Endothelial cell of umbilical vein (primary cell): Measurements from ENCODE around the gene FAM222B. TPM values are rescaled to one million over a fixed set of nuclear protein-coding genes. Genes with fewer than 3 reads are reported as not detected.

Source experiments
- BruUV-seq: library from RNA; stranded (reverse); fragments of 400-500 nt; replicated peaks from 2 replicates; lab custom pipeline; 2021; lab: Mats Ljungman, UMichigan
- CTCF ChIA-PET: fragments of 300-600, 350-600 bp; sonication (Branson Sonifier 250); formaldehyde crosslinking; loops from one replicate; lab custom pipeline; 2021; ENCODE audit warnings: antibody characterized with exemption, inconsistent platforms; lab: Charles Lee
- POLR2A ChIA-PET: fragments of 300-600, 350-600 bp; sonication (Branson Sonifier 250); formaldehyde crosslinking; loops from one replicate; lab custom pipeline; 2021; ENCODE audit warnings: antibody characterized with exemption, inconsistent platforms; lab: Charles Lee
- DNase-seq: peaks from one replicate; pipeline ENCODE4 v3.0.0-alpha.2; 2011; ENCODE audit warnings: low read depth, low spot score
- FAIRE-seq: peaks from 2 replicates; lab custom pipeline; 2011; peaks lifted over from hg19 to GRCh38; lab: Jason Lieb, UNC
- H2AFZ ChIP-seq: 2 replicates; pipeline ENCODE4 v1.6.0; 2012; ENCODE audit warnings: low read depth, low read length, control low read depth, inconsistent platforms
- H3K27ac ChIP-seq: 2 replicates; pipeline ENCODE4 v1.5.1; 2011; ENCODE audit warnings: low read depth, mild to moderate bottlenecking, control low read depth, low read length, moderate library complexity; ENCODE audit not compliant: insufficient read depth
- H3K27me3 ChIP-seq, 2 experiments: 2 replicates each; pipeline versions ENCODE4 v1.6.0 to v1.6.1; 2011; ENCODE audit warnings: low read length in 2 of 2, mixed read lengths in 1 of 2; ENCODE audit not compliant: control insufficient read depth in 2 of 2, insufficient read depth in 2 of 2
- H3K36me3 ChIP-seq, 2 experiments: 2 replicates in 1 of 2; 3 replicates in 1 of 2; pipeline ENCODE4 v1.5.1; 2011; ENCODE audit warnings: low read length in 2 of 2, mild to moderate bottlenecking in 1 of 2, moderate library complexity in 1 of 2; ENCODE audit not compliant: control insufficient read depth in 2 of 2, insufficient read depth in 2 of 2; ENCODE audit errors: extremely low read depth in 1 of 2
- H3K4me1 ChIP-seq: 3 replicates; pipeline ENCODE4 v1.5.1; 2011; ENCODE audit warnings: mild to moderate bottlenecking, low read length; ENCODE audit not compliant: control insufficient read depth, insufficient read depth; ENCODE audit errors: extremely low read depth
- H3K4me2 ChIP-seq: 2 replicates; pipeline ENCODE4 v1.6.1; 2011; ENCODE audit warnings: low read length, control low read depth, mixed read lengths; ENCODE audit not compliant: insufficient read depth
- H3K4me3 ChIP-seq, 3 experiments: fragments of 200-600 bp in 1 of 3; sonication (generic), shearing (Covaris generic) in 1 of 3; replicated peaks in 1 of 3; 2 replicates each; pipeline ENCODE4 v1.5.1; 2011 to 2016; ENCODE audit warnings: control low read depth in 3 of 3, low read length in 3 of 3, mild to moderate bottlenecking in 2 of 3, inconsistent platforms in 1 of 3, low read depth in 1 of 3, moderate library complexity in 1 of 3; ENCODE audit not compliant: insufficient read depth in 1 of 3
- H3K79me2 ChIP-seq: 2 replicates; pipeline ENCODE4 v1.6.0; 2012; ENCODE audit warnings: low read length, inconsistent platforms; ENCODE audit not compliant: control insufficient read depth, insufficient read depth
- H3K9ac ChIP-seq: replicated peaks from 2 replicates; pipeline ENCODE3; 2011; ENCODE audit warnings: low read length, control low read depth; ENCODE audit not compliant: insufficient read depth; ENCODE audit errors: extremely low read depth
- H3K9me1 ChIP-seq: replicated peaks from 3 replicates; pipeline ENCODE4 v1.6.0; 2011; ENCODE audit warnings: mild to moderate bottlenecking, low read length; ENCODE audit not compliant: control insufficient read depth, insufficient read depth; ENCODE audit errors: extremely low read depth
- H3K9me3 ChIP-seq: replicated peaks from 2 replicates; pipeline ENCODE4 v1.5.1; 2012; ENCODE audit warnings: low read length, inconsistent platforms; ENCODE audit not compliant: control insufficient read depth, insufficient read depth
- H4K20me1 ChIP-seq: replicated peaks from 2 replicates; pipeline ENCODE3; 2011; ENCODE audit warnings: mild to moderate bottlenecking, low read length; ENCODE audit not compliant: control insufficient read depth, insufficient read depth; ENCODE audit errors: extremely low read depth
- CTCF ChIP-seq, 2 donors: IDR thresholded peaks; 1 replicate in 1 of 2; 2 replicates in 1 of 2; pipeline ENCODE4 v1.5.1; 2011; ENCODE audit warnings: low read length in 2 of 2, mild to moderate bottlenecking in 2 of 2, moderate library complexity in 2 of 2, control low read depth in 1 of 2, inconsistent platforms in 1 of 2, low read depth in 1 of 2; ENCODE audit not compliant: insufficient read depth in 1 of 2; ENCODE audit errors: extremely low read depth in 1 of 2
- FOS ChIP-seq: IDR thresholded peaks from 2 replicates; pipeline ENCODE4 v1.6.1; 2011; ENCODE audit warnings: mild to moderate bottlenecking, low read length, moderate library complexity, borderline replicate concordance; ENCODE audit not compliant: insufficient read depth
- GATA2 ChIP-seq: IDR thresholded peaks from 2 replicates; pipeline ENCODE4 v1.7.0; 2011; ENCODE audit warnings: low read depth, mild to moderate bottlenecking, moderate library complexity, mixed read lengths, low read length; ENCODE audit not compliant: insufficient read length, insufficient read depth
- MAX ChIP-seq: IDR thresholded peaks from 2 replicates; pipeline ENCODE4 v1.6.1; 2011; ENCODE audit not compliant: insufficient read depth, insufficient read length
- POLR2AphosphoS5 ChIP-seq: IDR thresholded peaks from 2 replicates; pipeline ENCODE4 v1.6.1; 2012; ENCODE audit warnings: low read depth, mild to moderate bottlenecking, control low read depth, low read length, moderate library complexity; ENCODE audit not compliant: insufficient read depth
- dilution Hi-C: fragments of 300-500 bp; cut with MboI; formaldehyde crosslinking; loops from one replicate; pipeline ENCODE4 v1.15.0; 2019; ENCODE audit warnings: low sequenced_read_pairs; ENCODE audit not compliant: extremely low pct_ligation_motif_present
- intact Hi-C: fragments of 100-400 bp; cut with micrococcal nuclease; formaldehyde crosslinking; loops from one replicate; pipeline ENCODE4 v1.10.0; 2022
- polyA plus RNA-seq, 4 experiments: library from polyadenylated mRNA; depleted of rRNA in 3 of 4; stranded (reverse) in 3 of 4; unstranded in 1 of 4; fragments of >200 nt; gene quantifications; 2 replicates each; pipeline versions ENCODE4 v1.2.1 to v1.2.3, GENCODE V29; 2011 to 2012; ENCODE audit warnings: missing spikeins in 1 of 4
- total RNA-seq: library from RNA; stranded (reverse); gene quantifications from 2 replicates; pipeline ENCODE4 v1.2.3, GENCODE V29; 2021

FAM222B gene
- total and polyA plus RNA-seq, 2 donors (not counting 3 experiments of a cell fraction or from before 2014, with no cell fraction given), result 21.1 to 30.6 TPM

GRCh38 chr17:28857905-28858800, 15.6 kb upstream of the FAM222B start:
- POLR2A ChIA-PET, result no interaction called here
- Histone ChIP-seq H3K9me3 (no peaks in the 10 kb centered on the region), H3K4me3 (no peak overlapping the region), H3K9me1 (no peaks in the 10 kb centered on the region), H4K20me1 (no peaks in the 10 kb centered on the region), H3K27me3 (no peaks in the 10 kb centered on the region), H3K27ac (no peak overlapping the region), H3K79me2 (peaks cover 10% of the 10 kb centered on the region), H3K4me2 (no peak overlapping the region), H3K4me1 (peaks cover 12% of the 10 kb centered on the region), H3K9ac (no peak overlapping the region), H3K36me3 (peaks cover 13 to 21% of the 10 kb centered on the region in 2 experiments), H2AFZ (no peak overlapping the region)
- DNase-seq, result no peak
- no peak for FAIRE-seq
- no TSS peak for BruUV-seq
- CTCF ChIA-PET, result interaction anchor here (0.6 to 0.9 kb wide), 3 partner anchors 10 to 259 kb away, joined by 3 to 4 read pairs (median 4); no protein-coding TSS in a partner anchor
- TF ChIP-seq MAX (no peak), GATA2 (no peak), FOS (no peak), CTCF (IDR thresholded peaks at IDR 0.05; ENCODE audit: extremely low read depth in 1 of 2, insufficient read depth in 1 of 2, low read depth in 1 of 2, low read length in 2 of 2) (no peak), POLR2AphosphoS5 (no peak)
- dilution Hi-C loops (no loop called here), intact Hi-C loops (no loop called here)
